DND-41 (cell line): Measurements from ENCODE around the gene NDRG2.

ENCODE experiments used
- EZH2 ChIP-seq: IDR thresholded peaks from 3 replicates; pipeline ENCODE4 v1.6.1; 2012; ENCODE audit warnings: borderline replicate concordance, low read depth, mild to moderate bottlenecking, moderate library complexity, low read length, inconsistent platforms; ENCODE audit not compliant: severe bottlenecking
- TF ChIP-seq, protein P1 (sequence below): IDR thresholded peaks from 2 replicates; pipeline ENCODE4 v1.5.1; 2012; ENCODE audit warnings: borderline replicate concordance, low read length, moderate library complexity, mild to moderate bottlenecking; ENCODE audit not compliant: poor library complexity, severe bottlenecking; ENCODE audit errors: extremely low read depth

DNA sequence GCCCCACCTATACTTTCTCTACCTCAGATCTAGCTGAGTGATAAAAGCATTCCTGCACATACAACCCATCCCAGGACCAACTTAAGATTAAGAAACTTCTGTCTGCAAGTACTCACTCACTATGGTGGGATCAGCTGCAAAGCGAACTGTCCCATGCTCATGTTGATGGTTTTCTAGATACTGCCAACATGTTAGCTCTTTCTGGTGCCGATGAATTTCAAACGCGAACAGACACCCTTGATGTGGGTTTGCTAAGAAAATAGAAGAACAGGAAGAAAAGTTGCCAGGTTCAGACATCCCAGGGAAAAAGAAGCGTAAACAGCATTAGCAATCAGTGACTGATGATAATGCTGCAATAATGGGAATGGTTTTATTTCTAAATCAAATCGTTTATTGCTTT, 27.3 kb downstream of the NDRG2 start:
- TF ChIP-seq, protein P1, sequence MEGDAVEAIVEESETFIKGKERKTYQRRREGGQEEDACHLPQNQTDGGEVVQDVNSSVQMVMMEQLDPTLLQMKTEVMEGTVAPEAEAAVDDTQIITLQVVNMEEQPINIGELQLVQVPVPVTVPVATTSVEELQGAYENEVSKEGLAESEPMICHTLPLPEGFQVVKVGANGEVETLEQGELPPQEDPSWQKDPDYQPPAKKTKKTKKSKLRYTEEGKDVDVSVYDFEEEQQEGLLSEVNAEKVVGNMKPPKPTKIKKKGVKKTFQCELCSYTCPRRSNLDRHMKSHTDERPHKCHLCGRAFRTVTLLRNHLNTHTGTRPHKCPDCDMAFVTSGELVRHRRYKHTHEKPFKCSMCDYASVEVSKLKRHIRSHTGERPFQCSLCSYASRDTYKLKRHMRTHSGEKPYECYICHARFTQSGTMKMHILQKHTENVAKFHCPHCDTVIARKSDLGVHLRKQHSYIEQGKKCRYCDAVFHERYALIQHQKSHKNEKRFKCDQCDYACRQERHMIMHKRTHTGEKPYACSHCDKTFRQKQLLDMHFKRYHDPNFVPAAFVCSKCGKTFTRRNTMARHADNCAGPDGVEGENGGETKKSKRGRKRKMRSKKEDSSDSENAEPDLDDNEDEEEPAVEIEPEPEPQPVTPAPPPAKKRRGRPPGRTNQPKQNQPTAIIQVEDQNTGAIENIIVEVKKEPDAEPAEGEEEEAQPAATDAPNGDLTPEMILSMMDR = no peak
- no peak for TF ChIP-seq EZH2
